NB4 (cell line): Measurements from ENCODE around the gene NAIF1.
A peak's percentile ranks its signal among the peaks of the same experiment; 100 is the strongest.

ENCODE experiments used
- TF ChIP-seq, protein P1 (sequence below): IDR thresholded peaks from 2 replicates; pipeline ENCODE4 v1.6.1; 2011; ENCODE audit warnings: low read depth, low read length
- TF ChIP-seq, protein P2 (sequence below): IDR thresholded peaks from one replicate; pipeline ENCODE4 v1.5.1; 2012; ENCODE audit warnings: low read depth, low read length

DNA sequence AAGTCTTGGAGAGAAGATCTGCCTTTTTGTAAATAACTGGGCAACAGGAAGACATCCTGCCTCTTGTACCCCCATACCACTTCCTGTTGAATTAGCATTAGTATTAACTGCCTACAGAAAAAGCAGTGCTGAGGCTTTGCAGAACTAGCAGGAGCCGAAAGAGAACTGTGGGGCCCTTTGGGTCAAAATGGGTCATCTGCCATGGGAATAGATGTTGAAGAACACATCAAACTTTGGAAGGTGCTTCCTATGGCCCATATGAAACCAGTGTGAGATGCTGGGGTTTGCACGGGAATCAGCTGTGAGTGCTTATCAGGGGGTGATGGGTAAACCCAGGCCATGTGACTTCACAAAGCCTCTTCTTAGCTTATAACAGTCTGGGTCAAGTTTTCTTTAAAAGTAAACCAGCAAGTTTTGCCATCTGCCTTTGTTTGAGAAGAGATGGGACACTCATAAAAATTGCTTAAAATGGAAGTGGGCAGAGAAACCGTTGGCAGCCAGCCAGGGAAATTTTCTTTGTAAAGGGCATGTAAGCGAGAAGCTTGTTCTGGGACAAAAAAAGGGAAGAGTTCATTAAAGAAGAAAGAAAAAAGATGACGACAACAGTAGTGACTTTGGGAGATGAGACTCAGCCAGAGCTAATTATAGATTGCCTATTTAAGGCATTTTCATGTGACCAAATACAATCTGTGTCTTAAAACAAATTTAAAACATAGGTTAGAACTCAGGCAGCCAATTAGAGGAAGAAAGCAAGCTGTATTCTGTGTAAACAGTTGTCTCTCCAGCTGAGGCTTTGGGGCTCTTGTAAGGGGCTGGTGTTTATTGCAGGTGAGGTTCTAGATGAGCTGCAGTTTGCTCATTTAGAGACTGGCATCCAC lies 5.3 kb upstream of the NAIF1 start:
- TF ChIP-seq, protein P1, sequence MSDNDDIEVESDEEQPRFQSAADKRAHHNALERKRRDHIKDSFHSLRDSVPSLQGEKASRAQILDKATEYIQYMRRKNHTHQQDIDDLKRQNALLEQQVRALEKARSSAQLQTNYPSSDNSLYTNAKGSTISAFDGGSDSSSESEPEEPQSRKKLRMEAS: peak; percentile 91
- TF ChIP-seq, protein P2, sequence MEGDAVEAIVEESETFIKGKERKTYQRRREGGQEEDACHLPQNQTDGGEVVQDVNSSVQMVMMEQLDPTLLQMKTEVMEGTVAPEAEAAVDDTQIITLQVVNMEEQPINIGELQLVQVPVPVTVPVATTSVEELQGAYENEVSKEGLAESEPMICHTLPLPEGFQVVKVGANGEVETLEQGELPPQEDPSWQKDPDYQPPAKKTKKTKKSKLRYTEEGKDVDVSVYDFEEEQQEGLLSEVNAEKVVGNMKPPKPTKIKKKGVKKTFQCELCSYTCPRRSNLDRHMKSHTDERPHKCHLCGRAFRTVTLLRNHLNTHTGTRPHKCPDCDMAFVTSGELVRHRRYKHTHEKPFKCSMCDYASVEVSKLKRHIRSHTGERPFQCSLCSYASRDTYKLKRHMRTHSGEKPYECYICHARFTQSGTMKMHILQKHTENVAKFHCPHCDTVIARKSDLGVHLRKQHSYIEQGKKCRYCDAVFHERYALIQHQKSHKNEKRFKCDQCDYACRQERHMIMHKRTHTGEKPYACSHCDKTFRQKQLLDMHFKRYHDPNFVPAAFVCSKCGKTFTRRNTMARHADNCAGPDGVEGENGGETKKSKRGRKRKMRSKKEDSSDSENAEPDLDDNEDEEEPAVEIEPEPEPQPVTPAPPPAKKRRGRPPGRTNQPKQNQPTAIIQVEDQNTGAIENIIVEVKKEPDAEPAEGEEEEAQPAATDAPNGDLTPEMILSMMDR: no peak
